Endothelial cell (in vitro differentiated cells): ENCODE measurements around the gene CNIH3. TPM values are rescaled to one million over a fixed set of nuclear protein-coding genes. Genes with fewer than 3 reads are reported as not detected.

ENCODE experiments used
- DNase-seq: peaks from one replicate; pipeline ENCODE4 v3.0.0; 2021; ENCODE audit warnings: low spot score
- H3K27ac Mint-ChIP-seq: one replicate; pipeline ENCODE4 v1.8.0; 2021; ENCODE audit warnings: mixed read lengths, inconsistent platforms; ENCODE audit not compliant: unreplicated experiment
- H3K27me3 Mint-ChIP-seq: one replicate; pipeline ENCODE4 v1.8.0; 2021; ENCODE audit warnings: mild to moderate bottlenecking, moderate library complexity, mixed read lengths, inconsistent platforms; ENCODE audit not compliant: unreplicated experiment
- H3K36me3 Mint-ChIP-seq: one replicate; pipeline ENCODE4 v1.8.0; 2021; ENCODE audit warnings: mild to moderate bottlenecking, low read depth, mixed read lengths, inconsistent platforms; ENCODE audit not compliant: unreplicated experiment
- H3K4me1 Mint-ChIP-seq: one replicate; pipeline ENCODE4 v1.8.0; 2021; ENCODE audit warnings: mild to moderate bottlenecking, mixed read lengths, inconsistent platforms; ENCODE audit not compliant: unreplicated experiment
- H3K4me3 Mint-ChIP-seq: one replicate; pipeline ENCODE4 v1.8.0; 2021; ENCODE audit warnings: mild to moderate bottlenecking, mixed read lengths, inconsistent platforms; ENCODE audit not compliant: unreplicated experiment
- H3K9me3 Mint-ChIP-seq: one replicate; pipeline ENCODE4 v1.8.0; 2021; ENCODE audit warnings: mixed read lengths, inconsistent platforms; ENCODE audit not compliant: unreplicated experiment
- total RNA-seq: library from RNA; stranded (reverse); fragmentation: NEBNext Ultra II Directional; extraction: Animal tissue kit (Norgen Biotek cat#: 25700); gene quantifications from one replicate; pipeline ENCODE4 v1.2.1, GENCODE V29; 2021; ENCODE audit not compliant: unreplicated experiment
- TF ChIP-seq, protein P1 (sequence below): fragments of 200-600 bp; sonication (generic); IDR thresholded peaks from one replicate; pipeline ENCODE4 v1.5.0; 2021; ENCODE audit warnings: antibody characterized with exemption; ENCODE audit not compliant: unreplicated experiment

Gene CNIH3
- total RNA-seq, 1 donor from 2014 or later: 4.7 TPM

DNA sequence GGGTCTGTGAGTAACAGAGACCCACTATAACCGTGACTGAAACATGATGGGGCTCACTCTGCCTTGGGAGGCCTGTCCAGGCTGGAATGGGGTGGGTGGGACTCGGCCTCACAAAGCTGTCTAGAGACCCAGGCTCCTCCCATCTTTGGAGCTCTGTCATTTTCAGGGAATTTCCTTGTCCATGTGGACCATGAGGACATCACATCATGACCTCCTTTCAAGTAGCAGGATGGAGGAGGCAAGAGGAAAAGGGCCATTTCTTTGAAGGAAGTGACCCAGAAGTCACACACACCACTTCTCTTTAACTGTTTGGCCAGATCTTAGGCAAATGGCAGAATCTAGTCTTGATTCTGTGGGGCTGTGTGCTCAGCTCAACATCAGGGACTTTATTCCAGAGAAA, 79.9 kb downstream of the CNIH3 start:
- no peak overlapping the region for H3K27ac Mint-ChIP-seq
- no peak for DNase-seq
- TF ChIP-seq, protein P1, sequence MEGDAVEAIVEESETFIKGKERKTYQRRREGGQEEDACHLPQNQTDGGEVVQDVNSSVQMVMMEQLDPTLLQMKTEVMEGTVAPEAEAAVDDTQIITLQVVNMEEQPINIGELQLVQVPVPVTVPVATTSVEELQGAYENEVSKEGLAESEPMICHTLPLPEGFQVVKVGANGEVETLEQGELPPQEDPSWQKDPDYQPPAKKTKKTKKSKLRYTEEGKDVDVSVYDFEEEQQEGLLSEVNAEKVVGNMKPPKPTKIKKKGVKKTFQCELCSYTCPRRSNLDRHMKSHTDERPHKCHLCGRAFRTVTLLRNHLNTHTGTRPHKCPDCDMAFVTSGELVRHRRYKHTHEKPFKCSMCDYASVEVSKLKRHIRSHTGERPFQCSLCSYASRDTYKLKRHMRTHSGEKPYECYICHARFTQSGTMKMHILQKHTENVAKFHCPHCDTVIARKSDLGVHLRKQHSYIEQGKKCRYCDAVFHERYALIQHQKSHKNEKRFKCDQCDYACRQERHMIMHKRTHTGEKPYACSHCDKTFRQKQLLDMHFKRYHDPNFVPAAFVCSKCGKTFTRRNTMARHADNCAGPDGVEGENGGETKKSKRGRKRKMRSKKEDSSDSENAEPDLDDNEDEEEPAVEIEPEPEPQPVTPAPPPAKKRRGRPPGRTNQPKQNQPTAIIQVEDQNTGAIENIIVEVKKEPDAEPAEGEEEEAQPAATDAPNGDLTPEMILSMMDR: no peak
- peaks cover 3% of the 10 kb centered on the region for H3K4me1 Mint-ChIP-seq
- peaks cover 5% of the 10 kb centered on the region for H3K27me3 Mint-ChIP-seq
- H3K9me3 Mint-ChIP-seq: no peaks in the 10 kb centered on the region
- no peaks in the 10 kb centered on the region for H3K36me3 Mint-ChIP-seq
- no peak overlapping the region for H3K4me3 Mint-ChIP-seq

DNA sequence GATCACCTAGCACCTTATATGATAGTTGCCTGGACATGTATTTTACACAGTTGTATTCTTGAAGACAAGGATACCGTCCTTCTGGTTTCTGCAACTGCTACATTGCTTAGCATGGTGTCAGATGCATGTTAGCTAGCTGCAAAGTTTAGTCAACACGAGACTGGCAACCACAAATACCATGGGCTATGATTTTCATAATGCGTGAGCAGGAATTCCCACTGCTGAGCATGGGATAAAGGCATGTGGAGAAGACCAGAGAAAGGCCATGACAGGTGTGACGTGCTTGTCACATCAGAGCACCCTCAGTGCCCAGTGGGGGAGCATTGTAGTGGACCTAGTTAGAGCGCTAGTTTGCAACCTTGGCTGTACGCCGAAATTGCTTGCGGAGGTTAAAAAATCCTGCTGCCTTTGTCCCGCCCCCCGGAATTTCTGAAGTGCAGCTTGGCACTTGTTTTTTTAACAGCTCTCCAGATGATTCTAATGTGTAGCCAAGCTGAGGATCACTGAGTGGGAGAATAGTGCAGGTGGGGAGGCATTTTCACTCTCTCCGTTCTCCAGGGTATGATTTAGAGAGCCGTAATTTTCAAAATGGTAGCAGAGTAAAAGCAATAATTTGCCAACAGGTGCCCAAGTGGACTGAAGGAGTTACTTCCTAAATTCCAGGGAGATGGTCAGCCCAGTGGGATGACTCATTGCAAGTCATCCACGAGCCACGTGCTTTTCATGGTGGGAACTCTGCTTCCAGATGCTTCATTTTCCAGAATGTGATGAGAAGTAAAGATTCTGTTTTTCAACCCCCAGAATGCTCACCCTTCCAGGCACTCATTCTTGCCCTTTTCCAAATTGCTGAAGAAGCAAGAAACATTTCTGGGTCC, 81.0 kb downstream of the CNIH3 start:
- DNase-seq: no peak
- TF ChIP-seq, protein P1: no peak
- H3K9me3 Mint-ChIP-seq: no peaks in the 10 kb centered on the region

DNA sequence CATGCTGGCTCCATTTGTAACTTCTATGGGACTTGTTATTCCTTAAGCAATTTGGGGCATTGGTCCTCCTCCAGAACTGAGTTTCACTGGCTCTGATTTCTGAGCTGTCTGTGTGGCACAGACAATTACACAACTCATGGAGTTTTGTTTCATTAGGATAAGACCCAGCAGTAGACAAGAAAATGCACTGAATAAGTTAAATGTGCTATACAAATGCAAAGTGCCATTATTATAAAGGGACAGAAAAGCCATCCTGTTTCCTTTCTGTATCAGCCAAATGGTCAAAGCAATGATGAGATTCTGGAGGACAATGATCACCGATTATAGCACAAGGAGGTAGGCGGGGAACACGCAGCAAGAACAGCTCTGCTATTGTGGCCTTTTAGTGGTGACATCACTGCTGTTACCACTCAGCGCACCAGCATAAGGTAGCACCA, 81.9 kb downstream of the CNIH3 start:
- Mint-ChIP-seq H3K36me3 (no peaks in the 10 kb centered on the region), H3K4me3 (no peak overlapping the region), H3K27ac (no peak overlapping the region), H3K27me3 (peaks cover 8% of the 10 kb centered on the region), H3K4me1 (peaks cover 3% of the 10 kb centered on the region), H3K9me3 (no peaks in the 10 kb centered on the region)
- no peak for DNase-seq
- TF ChIP-seq, protein P1: no peak

More for the DNA sequence above, 81.0 kb downstream of the CNIH3 start:
- H3K27ac Mint-ChIP-seq: no peak overlapping the region
- H3K36me3 Mint-ChIP-seq: no peaks in the 10 kb centered on the region
- H3K27me3 Mint-ChIP-seq: peaks cover 5% of the 10 kb centered on the region
- no peak overlapping the region for H3K4me3 Mint-ChIP-seq
- peaks cover 3% of the 10 kb centered on the region for H3K4me1 Mint-ChIP-seq

DNA sequence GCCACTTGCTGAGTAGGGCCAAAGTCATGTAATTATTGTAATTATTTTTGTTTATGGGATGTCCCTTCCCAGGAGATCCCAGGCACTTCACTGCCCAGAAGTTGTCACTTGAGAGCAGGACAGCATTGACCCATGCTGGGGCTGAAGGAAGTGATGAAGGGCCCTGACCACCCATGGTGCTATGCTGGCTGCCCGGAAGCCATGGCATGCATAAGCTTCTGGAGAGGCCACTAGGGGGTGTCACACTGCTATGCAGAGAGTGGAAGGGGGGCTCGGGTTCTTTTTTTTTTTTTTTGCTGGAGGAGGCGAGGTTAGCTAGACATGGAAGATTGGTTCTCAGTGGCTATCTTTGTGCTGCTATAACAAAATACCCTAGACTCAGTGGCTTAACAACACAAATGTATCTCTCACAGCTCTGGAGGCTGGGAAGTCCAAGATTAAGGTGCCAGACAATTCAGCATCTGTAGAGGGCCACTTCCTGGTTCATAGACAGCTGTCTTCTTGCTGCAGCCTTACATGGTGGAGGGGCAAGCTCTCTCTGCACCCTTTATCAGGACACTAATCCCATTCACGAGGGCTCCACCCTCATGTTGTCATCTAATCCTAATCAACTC, 84.9 kb downstream of the CNIH3 start:
- Mint-ChIP-seq H3K36me3 (no peaks in the 10 kb centered on the region), H3K27ac (no peak overlapping the region), H3K4me1 (no peaks in the 10 kb centered on the region), H3K27me3 (peaks cover 8% of the 10 kb centered on the region), H3K4me3 (no peak overlapping the region), H3K9me3 (no peaks in the 10 kb centered on the region)
- TF ChIP-seq, protein P1: no peak
- peak; percentile 14 for DNase-seq

DNA sequence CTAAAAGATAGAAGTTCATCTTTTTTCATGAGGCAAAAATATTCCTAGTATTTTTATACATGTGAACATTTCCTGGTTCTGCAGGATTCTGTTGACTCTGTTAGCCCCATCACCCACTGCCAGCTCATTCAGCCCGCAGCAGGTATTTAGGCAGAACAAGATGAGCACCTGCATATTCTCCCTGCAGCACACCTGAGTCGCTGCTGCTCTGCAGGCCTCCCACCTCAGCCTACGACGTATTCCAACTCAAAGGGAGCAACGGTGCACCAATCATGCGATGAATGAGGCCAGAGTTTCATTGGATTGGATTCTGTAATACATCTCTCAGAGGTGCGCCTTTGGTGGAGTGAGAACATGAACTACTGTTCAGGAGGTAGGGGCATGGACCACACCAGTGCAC, 87.6 kb downstream of the CNIH3 start:
- no peaks in the 10 kb centered on the region for H3K36me3 Mint-ChIP-seq
- H3K27ac Mint-ChIP-seq: no peak overlapping the region
- H3K9me3 Mint-ChIP-seq: no peaks in the 10 kb centered on the region
- TF ChIP-seq, protein P1: no peak
- H3K27me3 Mint-ChIP-seq: peaks cover 9% of the 10 kb centered on the region
- peaks cover 3% of the 10 kb centered on the region for H3K4me1 Mint-ChIP-seq
- no peak for DNase-seq
- no peak overlapping the region for H3K4me3 Mint-ChIP-seq
